ENCODE measurements around the gene TMEM8B. TPM values are rescaled to one million over a fixed set of nuclear protein-coding genes. Genes with fewer than 3 reads are reported as not detected.

The TMEM8B gene
- polyA plus RNA-seq, 1 experiment, result 5.6 TPM

DNA sequence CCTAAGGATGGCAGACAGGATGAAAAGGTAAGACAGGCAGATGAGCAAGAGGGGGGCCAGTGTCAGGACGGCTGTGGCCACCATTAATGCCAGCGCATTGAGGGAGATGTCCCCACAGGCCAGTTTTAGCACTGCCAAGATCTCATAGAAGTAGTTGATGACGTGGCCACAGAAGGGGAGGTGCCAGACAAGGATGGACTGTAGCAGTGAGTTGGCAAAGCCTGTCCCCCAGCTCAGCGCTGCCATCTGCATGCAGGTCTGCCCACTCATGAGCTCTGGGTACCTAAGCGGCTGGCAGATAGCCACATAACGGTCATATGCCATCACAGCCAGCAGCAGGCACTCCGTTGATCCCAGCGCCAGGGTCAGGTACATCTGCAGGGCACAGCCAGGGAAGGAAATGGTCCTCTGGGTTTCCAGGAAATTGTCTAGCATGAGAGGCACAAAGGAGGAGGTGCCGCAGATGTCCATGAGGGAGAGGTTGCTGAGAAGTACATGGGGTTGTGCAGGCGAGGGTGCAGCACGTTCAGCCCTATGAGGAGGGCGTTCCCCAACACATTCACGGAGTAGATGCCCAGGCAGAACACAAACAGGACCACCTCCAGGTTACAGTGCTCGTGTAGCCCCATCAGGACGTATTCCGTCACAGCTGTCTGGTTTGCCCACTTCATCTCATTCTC is 30.4 kb downstream of the TMEM8B start:
- ChIA-PET POLR2A (no interaction called here), CTCF (interaction anchor here (1.3 to 4.6 kb wide), 4 partner anchors 17 to 69 kb away, joined by 3 to 21 read pairs (median 3); no protein-coding TSS in a partner anchor)
- Histone ChIP-seq H3K4me3 (ENCODE audit: low read depth, low read length) (no peak overlapping the region), H3K36me3 (ENCODE audit: control insufficient read depth, insufficient read depth, low read length) (no peaks in the 10 kb centered on the region), H3K27me3 (ENCODE audit: control insufficient read depth, insufficient read depth, low read length) (peaks cover 12% of the 10 kb centered on the region)
- no peak for DNase-seq (ENCODE audit: low read depth)
- no peak for TF ChIP-seq CTCF (IDR thresholded peaks at IDR 0.05; ENCODE audit: insufficient read depth, low read depth, low read length)

- H3K27me3 ChIP-seq (ENCODE audit: control insufficient read depth, insufficient read depth, low read length), result peaks cover 12% of the 10 kb centered on the region
- ChIA-PET POLR2A (no interaction called here), CTCF (interaction anchor here (1.3 to 4.6 kb wide), 3 partner anchors 16 to 22 kb away, joined by 3 to 21 read pairs (median 3); no protein-coding TSS in a partner anchor)
- no peak for DNase-seq (ENCODE audit: low read depth)
- TF ChIP-seq CTCF (IDR thresholded peaks at IDR 0.05; ENCODE audit: insufficient read depth, low read depth, low read length), result no peak
- H3K36me3 ChIP-seq (ENCODE audit: control insufficient read depth, insufficient read depth, low read length), result no peaks in the 10 kb centered on the region
- no peak overlapping the region for H3K4me3 ChIP-seq (ENCODE audit: low read depth, low read length)
Observed at GRCh38 chr9:35859990-35860339, 30.9 kb downstream of the TMEM8B start.

DNA sequence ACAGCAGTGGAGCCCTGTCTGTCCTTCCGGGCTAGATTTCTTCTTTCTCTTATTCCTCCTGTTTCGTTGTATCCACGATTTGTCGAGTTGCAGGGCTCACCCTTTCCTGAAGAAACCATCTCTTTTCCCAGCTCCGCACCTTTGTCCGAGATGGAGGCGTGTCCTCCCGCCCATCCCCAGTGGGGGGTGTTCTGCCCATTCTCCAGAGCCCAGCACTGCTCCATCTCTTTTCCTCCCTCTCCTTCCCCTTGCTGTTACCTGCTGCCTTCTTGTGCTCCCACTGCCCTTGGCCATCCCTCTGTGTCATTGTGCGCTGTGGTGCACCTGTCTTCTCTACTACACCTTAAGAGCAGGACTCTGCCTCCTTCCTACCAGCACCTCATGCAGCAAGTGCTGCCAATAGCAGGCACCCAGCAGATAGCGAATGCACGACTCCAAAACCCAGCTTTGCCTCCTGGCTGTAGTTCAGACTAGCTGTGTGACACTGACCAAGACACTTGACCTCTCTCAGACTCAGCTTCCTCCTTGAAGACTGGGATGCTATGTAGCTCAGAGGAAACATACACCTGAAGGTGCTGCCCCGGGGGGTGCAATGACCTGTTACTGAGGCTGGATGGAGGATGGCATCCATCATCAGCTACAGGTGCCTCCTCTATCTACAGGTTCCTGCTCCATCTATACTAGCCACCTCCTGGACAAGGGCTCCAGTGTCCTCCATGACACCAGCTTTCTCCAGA is 32.3 kb downstream of the TMEM8B start:
- no peak for DNase-seq (ENCODE audit: low read depth)
- no peak for TF ChIP-seq CTCF (IDR thresholded peaks at IDR 0.05; ENCODE audit: insufficient read depth, low read depth, low read length)
- no peaks in the 10 kb centered on the region for H3K36me3 ChIP-seq (ENCODE audit: control insufficient read depth, insufficient read depth, low read length)
- no peak overlapping the region for H3K4me3 ChIP-seq (ENCODE audit: low read depth, low read length)
- H3K27me3 ChIP-seq (ENCODE audit: control insufficient read depth, insufficient read depth, low read length), result peaks cover 12% of the 10 kb centered on the region
- CTCF ChIA-PET, result interaction anchor here (1.0 to 1.1 kb wide), 3 partner anchors 10 to 35 kb away, joined by 3 to 6 read pairs (median 3); no protein-coding TSS in a partner anchor
- POLR2A ChIA-PET, result no interaction called here

DNA sequence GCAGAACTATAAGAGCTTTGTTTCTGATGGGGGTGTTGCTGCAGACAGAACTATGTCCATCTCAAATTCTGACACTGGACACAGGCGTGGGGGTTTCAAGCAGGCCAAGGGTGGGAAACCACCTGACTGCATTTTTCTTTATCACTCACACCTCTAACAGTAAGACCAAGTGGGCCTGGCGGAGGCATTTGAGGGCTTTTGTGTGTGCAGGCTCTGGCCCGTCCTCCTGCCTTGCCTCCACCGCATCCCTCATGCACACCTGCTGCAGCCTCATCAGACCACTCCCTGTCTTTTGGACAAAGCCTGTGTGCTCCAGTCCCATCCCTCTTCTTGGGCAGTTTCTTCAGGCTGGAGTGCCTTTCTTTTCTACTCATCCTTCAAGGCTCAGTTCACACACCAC is 33.3 kb downstream of the TMEM8B start:
- H3K4me3 ChIP-seq (ENCODE audit: low read depth, low read length), result no peak overlapping the region
- ChIA-PET CTCF (no interaction called here), POLR2A (no interaction called here)

More for the DNA sequence above, 33.3 kb downstream of the TMEM8B start:
- Histone ChIP-seq H3K27me3 (ENCODE audit: control insufficient read depth, insufficient read depth, low read length) (peaks cover 12% of the 10 kb centered on the region), H3K36me3 (ENCODE audit: control insufficient read depth, insufficient read depth, low read length) (no peaks in the 10 kb centered on the region)
- no peak for DNase-seq (ENCODE audit: low read depth)
- TF ChIP-seq CTCF (IDR thresholded peaks at IDR 0.05; ENCODE audit: insufficient read depth, low read depth, low read length), result no peak

Data from BJ (cell line).